Small intestine (tissue), 7 donors: Measurements from ENCODE around the gene TNNI3K. TPM values are rescaled to one million over a fixed set of nuclear protein-coding genes. Genes with fewer than 3 reads are reported as not detected.

Source experiments
- DNase-seq, 2 donors: peaks; one replicate each; pipeline versions ENCODE4 v3.0.0 to v3.0.0-alpha.2; 2013
- FAIRE-seq: peaks from 2 replicates; lab custom pipeline; 2012; peaks lifted over from hg19 to GRCh38; lab: Jason Lieb, UNC
- H3K27ac ChIP-seq, 3 donors: one replicate each; pipeline ENCODE4 v1.5.1; 2013; ENCODE audit warnings: low read length in 2 of 3, mild to moderate bottlenecking in 2 of 3, control low read depth in 1 of 3, inconsistent platforms in 1 of 3, low read depth in 1 of 3, moderate library complexity in 1 of 3
- H3K27me3 ChIP-seq, 3 donors: one replicate each; pipeline ENCODE4 v1.6.1; 2013; ENCODE audit warnings: low read length in 3 of 3, inconsistent platforms in 1 of 3; ENCODE audit not compliant: control insufficient read depth in 3 of 3, insufficient read depth in 3 of 3
- H3K36me3 ChIP-seq, 3 donors: one replicate each; pipeline ENCODE4 v1.6.1; 2013; ENCODE audit warnings: low read length in 3 of 3, inconsistent platforms in 1 of 3, low read depth in 1 of 3, mild to moderate bottlenecking in 1 of 3, moderate library complexity in 1 of 3; ENCODE audit not compliant: control insufficient read depth in 3 of 3, insufficient read depth in 2 of 3
- H3K4me1 ChIP-seq, 3 donors: one replicate each; pipeline ENCODE4 v1.6.1; 2013; ENCODE audit warnings: low read length in 2 of 3, inconsistent platforms in 1 of 3, low read depth in 1 of 3, mild to moderate bottlenecking in 1 of 3, moderate library complexity in 1 of 3; ENCODE audit not compliant: control insufficient read depth in 3 of 3, insufficient read depth in 2 of 3
- H3K4me3 ChIP-seq, 3 donors: one replicate each; pipeline ENCODE4 v1.5.1; 2013; ENCODE audit warnings: low read length in 3 of 3, control low read depth in 1 of 3, inconsistent platforms in 1 of 3, low read depth in 1 of 3, mild to moderate bottlenecking in 1 of 3, moderate library complexity in 1 of 3
- H3K9me3 ChIP-seq, 2 donors: one replicate each; pipeline ENCODE4 v1.6.1; 2013; ENCODE audit warnings: low read depth in 1 of 2, low read length in 1 of 2; ENCODE audit not compliant: control insufficient read depth in 2 of 2, insufficient read depth in 1 of 2
- WGBS, 3 donors: extraction: QIAGEN DNeasy Blood & Tissue Kit; methylation state at CpG; one replicate each; pipeline ENCODE4 v1.1.7; 2013; 5-methylcytosine and 5-hydroxymethylcytosine counted together
- polyA plus RNA-seq, 4 donors: library from polyadenylated mRNA; stranded (reverse) in 3 of 4; unstranded in 1 of 4; fragments of 200-250 nt in 3 of 4; fragments of 120-200 nt in 1 of 4; gene quantifications; one replicate each; pipeline versions ENCODE4 v1.2.1 to v1.2.3, GENCODE V29; 2013
- donor health status: healthy with polysubstance abuse.
- donor health status: control.
- donor health status: control.
- donor health status: Bipolar disorder and iron deficiency.
- donor health status: healthy.

Gene TNNI3K
- polyA plus RNA-seq, 4 donors: 0.24 to 0.32 TPM; not detected in 2

DNA sequence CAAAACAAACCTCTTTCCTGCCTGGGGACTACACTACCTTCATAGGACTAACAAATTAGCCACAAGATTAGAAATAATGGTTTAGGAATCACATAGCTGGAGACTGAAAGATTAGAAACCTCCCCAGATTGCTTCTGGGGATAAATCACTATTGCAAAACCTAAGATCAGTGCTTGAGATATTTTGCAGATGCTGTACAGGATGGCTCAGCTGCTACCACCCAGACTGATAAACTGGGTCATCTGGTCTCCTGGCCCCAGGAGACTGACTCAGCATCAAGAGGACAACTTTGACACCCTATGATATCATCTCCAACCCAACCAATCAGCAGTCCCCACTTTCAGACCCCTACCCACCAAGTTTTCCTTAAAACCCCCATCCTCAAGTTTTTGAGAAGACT lies 140.2 kb downstream of the TNNI3K start:
- FAIRE-seq (no peak), DNase-seq (no peak)
- Histone ChIP-seq H3K4me1 (no peaks in the 10 kb centered on the region), H3K27me3 (no peaks in the 10 kb centered on the region), H3K36me3 (no peaks in the 10 kb centered on the region), H3K27ac (no peak overlapping the region), H3K9me3 (no peaks in the 10 kb centered on the region), H3K4me3 (no peak overlapping the region)

DNA sequence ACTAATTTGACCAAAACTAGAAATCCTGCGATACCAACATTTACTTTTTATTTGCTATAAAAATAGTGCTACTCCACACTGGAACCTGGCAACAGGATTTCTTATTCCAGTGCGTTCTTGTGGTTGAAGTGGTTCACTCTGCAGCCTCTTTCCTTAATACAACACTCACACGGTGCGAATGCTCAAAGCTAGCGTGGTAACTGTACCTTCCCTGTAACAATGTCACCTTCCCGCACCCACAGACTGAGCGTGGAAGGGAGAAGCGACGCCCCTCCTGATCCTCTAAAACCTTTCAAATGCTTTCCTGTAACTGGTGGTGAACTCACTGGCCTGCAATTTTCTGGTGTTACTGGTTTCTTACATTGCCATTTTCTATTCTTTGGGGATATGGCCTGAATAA lies 145.1 kb downstream of the TNNI3K start:
- Histone ChIP-seq H3K27me3 (no peaks in the 10 kb centered on the region), H3K4me3 (no peak overlapping the region), H3K4me1 (no peaks in the 10 kb centered on the region), H3K27ac (no peak overlapping the region), H3K36me3 (no peaks in the 10 kb centered on the region), H3K9me3 (no peaks in the 10 kb centered on the region)
- 90% methylated on average over 9 of the region's 9 CpGs for WGBS, 3 donors
- DNase-seq (no peak), FAIRE-seq (no peak)

DNA sequence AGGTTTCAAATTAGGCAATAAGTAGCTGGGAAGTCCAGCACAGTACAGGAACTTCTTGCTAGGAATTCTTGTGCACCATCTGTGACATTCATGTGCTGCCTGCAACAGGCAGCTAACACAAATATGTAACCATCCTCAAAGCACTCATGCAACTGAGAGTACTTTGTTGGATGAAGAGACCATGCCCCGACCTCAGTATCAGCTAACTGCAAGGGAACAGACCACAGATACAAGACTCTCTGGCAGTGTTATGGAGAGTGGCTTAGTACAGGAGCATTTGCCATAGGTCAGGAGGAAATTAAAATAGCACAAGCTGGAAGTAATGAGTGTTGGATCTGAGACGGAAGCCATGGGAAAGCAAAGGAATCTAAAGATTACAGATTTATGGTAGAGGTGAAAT lies 153.7 kb downstream of the TNNI3K start:
- WGBS, 3 donors: 80 to 87% (median 83%) methylated on average over 2 of the region's 2 CpGs
- no peak for FAIRE-seq
- no peak overlapping the region for H3K4me3 ChIP-seq
- no peaks in the 10 kb centered on the region for H3K9me3 ChIP-seq
- H3K4me1 ChIP-seq: no peaks in the 10 kb centered on the region
- no peak for DNase-seq
- H3K36me3 ChIP-seq: no peaks in the 10 kb centered on the region
- H3K27me3 ChIP-seq: no peaks in the 10 kb centered on the region
- no peak overlapping the region for H3K27ac ChIP-seq

GRCh38 chr1:74392186-74392585 lies 157.0 kb downstream of the TNNI3K start:
- H3K4me3 ChIP-seq: no peak overlapping the region
- no peaks in the 10 kb centered on the region for H3K36me3 ChIP-seq
- no peak for FAIRE-seq
- H3K9me3 ChIP-seq: no peaks in the 10 kb centered on the region
- DNase-seq: no peak
- no peak overlapping the region for H3K27ac ChIP-seq
- H3K4me1 ChIP-seq: no peaks in the 10 kb centered on the region
- WGBS, 3 donors: 70 to 76% (median 73%) methylated on average over 3 of the region's 3 CpGs
- no peaks in the 10 kb centered on the region for H3K27me3 ChIP-seq

DNA sequence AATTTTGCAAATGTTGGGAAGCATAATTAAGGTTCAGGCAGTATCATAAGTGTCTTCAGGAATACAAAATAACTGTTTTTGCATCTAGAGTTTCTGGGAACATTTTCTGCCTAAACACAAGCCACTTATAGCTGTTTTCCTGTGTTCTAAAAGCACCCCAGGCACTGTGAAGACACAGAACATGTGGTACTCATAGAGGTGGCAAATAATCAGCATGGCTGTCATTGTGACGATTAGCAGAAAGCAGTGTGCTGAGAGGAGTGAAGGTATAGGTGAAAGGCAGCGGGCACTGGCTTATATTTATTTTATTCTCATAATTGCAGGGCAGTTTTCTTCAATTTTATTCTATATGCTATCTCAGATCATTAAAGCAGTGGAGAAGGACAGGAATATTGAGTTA lies 157.7 kb downstream of the TNNI3K start:
- WGBS, 3 donors: 64 to 81% (median 66%) methylated on average over 2 of the region's 2 CpGs
- no peaks in the 10 kb centered on the region for H3K4me1 ChIP-seq
- no peaks in the 10 kb centered on the region for H3K27me3 ChIP-seq
- no peak overlapping the region for H3K4me3 ChIP-seq
- no peak overlapping the region for H3K27ac ChIP-seq
- FAIRE-seq (no peak), DNase-seq (no peak)
- H3K36me3 ChIP-seq: no peaks in the 10 kb centered on the region
- H3K9me3 ChIP-seq: no peaks in the 10 kb centered on the region

- Histone ChIP-seq H3K36me3 (no peaks in the 10 kb centered on the region), H3K27me3 (no peaks in the 10 kb centered on the region), H3K4me1 (no peaks in the 10 kb centered on the region), H3K4me3 (no peak overlapping the region), H3K27ac (peak overlapping the region in 1 of 3 donors; percentile 16), H3K9me3 (no peaks in the 10 kb centered on the region)
- DNase-seq (peak in 1 of 2 donors; percentile 2), FAIRE-seq (no peak)
- WGBS, 3 donors: 39 to 78% (median 57%) methylated on average over 4 of the region's 4 CpGs
These were observed 160.4 kb downstream of the TNNI3K start for GRCh38 chr1:74395571-74395970.

DNA sequence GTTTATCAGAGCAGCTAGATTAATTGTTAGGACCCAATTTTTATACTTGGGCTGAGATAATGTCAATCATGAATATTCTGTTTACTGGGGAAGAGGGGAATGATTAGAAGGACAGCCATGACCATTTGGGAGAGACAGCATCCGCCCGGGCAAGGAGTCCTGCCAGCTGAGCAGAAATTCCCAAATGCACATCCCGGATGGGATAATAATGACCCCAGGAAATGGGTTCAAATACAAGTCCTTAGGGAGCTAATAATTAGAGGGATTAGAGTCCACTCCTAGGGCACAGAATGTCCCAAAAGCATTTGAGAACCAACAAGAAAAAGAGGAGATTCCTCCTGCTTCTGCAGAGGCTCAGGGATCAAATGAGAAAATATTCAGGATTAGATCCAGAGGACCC lies 161.3 kb downstream of the TNNI3K start:
- no peaks in the 10 kb centered on the region for H3K4me1 ChIP-seq
- no peaks in the 10 kb centered on the region for H3K9me3 ChIP-seq
- H3K27me3 ChIP-seq: no peaks in the 10 kb centered on the region
- no peak overlapping the region for H3K27ac ChIP-seq
- no peak overlapping the region for H3K4me3 ChIP-seq
- WGBS, 3 donors: 56 to 82% (median 73%) methylated on average over 3 of the region's 3 CpGs
- H3K36me3 ChIP-seq: no peaks in the 10 kb centered on the region
- no peak for FAIRE-seq
- no peak for DNase-seq

DNA sequence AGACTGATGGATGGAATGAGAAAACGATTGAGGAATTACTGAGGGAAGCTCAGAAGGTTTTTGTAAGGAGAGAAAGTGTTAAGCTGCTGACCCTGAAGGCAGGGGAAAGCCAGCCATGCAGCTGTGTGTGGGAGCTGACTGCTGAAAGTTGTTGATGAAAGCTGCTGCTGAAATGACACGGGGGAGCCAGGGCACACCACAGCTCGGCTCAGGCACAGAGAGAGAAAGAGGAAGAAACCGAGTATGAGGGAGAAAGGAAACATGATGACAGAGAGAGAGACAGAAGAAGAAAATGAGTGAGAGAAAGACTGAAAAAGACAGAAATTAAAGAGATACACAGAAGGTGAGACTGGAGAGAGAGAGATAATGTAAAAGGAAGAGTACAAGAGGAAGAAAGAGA lies 161.7 kb downstream of the TNNI3K start:
- FAIRE-seq (no peak), DNase-seq (no peak)

GRCh38 chr1:74399249-74399648 lies 164.1 kb downstream of the TNNI3K start:
- Histone ChIP-seq H3K4me1 (no peaks in the 10 kb centered on the region), H3K27me3 (no peaks in the 10 kb centered on the region), H3K9me3 (no peaks in the 10 kb centered on the region), H3K27ac (no peak overlapping the region), H3K36me3 (no peaks in the 10 kb centered on the region), H3K4me3 (no peak overlapping the region)
- FAIRE-seq (no peak), DNase-seq (no peak)
- WGBS, 3 donors: 72 to 87% (median 79%) methylated on average over 5 of the region's 5 CpGs

More for the DNA sequence above, 161.7 kb downstream of the TNNI3K start:
- no peaks in the 10 kb centered on the region for H3K9me3 ChIP-seq
- H3K27ac ChIP-seq: no peak overlapping the region
- H3K27me3 ChIP-seq: no peaks in the 10 kb centered on the region
- WGBS, 3 donors: 21 to 32% (median 29%) methylated on average over 4 of the region's 4 CpGs
- no peaks in the 10 kb centered on the region for H3K36me3 ChIP-seq
- no peak overlapping the region for H3K4me3 ChIP-seq
- H3K4me1 ChIP-seq: no peaks in the 10 kb centered on the region
